ENCODE measurements around the gene PRDM1. TPM values are rescaled to one million over a fixed set of nuclear protein-coding genes. Genes with fewer than 3 reads are reported as not detected.

PRDM1 gene
- total RNA-seq, 2 donors from 2014 or later, result 1.8 to 1.9 TPM

DNA sequence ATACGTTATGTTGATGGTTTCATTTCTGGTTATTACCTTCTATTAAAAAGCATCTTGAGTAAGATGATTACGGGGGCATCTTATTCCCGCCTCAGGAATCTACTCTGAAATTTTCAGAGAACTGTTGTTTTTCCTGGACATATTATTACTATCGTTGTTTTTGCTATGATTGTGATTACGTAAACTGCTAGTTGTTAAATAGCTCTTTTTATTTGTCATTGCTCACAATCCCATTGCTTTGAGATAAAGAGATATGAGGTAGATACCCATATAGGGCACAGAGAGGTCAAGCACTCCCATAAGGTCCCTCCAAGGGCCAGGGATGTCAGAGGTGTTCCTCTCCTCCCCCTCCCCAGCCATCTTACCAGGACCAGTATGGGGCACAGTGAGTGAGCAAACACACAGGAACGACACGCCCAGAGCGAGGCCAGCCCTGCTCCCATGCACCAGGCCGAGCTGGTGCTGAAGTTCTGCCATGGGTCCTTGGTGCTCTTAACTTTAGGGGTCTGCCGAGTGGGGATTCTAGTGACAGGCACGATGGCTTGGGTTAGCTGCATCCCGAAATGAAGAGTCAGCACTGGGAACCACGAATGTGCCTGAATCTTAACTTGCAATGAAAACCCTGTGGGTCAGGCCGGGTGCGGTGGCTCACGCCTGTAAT is 49.9 kb downstream of the PRDM1 start:
- DNase-seq (ENCODE audit: low spot score), result no peak
- H3K4me1 ChIP-seq, result no peaks in the 10 kb centered on the region
- no peak overlapping the region for H3K27ac ChIP-seq
- no peak overlapping the region for H3K4me3 ChIP-seq
- no peaks in the 10 kb centered on the region for H3K9me3 ChIP-seq
- TF ChIP-seq, protein P1, sequence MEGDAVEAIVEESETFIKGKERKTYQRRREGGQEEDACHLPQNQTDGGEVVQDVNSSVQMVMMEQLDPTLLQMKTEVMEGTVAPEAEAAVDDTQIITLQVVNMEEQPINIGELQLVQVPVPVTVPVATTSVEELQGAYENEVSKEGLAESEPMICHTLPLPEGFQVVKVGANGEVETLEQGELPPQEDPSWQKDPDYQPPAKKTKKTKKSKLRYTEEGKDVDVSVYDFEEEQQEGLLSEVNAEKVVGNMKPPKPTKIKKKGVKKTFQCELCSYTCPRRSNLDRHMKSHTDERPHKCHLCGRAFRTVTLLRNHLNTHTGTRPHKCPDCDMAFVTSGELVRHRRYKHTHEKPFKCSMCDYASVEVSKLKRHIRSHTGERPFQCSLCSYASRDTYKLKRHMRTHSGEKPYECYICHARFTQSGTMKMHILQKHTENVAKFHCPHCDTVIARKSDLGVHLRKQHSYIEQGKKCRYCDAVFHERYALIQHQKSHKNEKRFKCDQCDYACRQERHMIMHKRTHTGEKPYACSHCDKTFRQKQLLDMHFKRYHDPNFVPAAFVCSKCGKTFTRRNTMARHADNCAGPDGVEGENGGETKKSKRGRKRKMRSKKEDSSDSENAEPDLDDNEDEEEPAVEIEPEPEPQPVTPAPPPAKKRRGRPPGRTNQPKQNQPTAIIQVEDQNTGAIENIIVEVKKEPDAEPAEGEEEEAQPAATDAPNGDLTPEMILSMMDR (IDR thresholded peaks at IDR 0.05), result no peak
- H3K36me3 ChIP-seq, result no peaks in the 10 kb centered on the region
- no peaks in the 10 kb centered on the region for H3K27me3 ChIP-seq

DNA sequence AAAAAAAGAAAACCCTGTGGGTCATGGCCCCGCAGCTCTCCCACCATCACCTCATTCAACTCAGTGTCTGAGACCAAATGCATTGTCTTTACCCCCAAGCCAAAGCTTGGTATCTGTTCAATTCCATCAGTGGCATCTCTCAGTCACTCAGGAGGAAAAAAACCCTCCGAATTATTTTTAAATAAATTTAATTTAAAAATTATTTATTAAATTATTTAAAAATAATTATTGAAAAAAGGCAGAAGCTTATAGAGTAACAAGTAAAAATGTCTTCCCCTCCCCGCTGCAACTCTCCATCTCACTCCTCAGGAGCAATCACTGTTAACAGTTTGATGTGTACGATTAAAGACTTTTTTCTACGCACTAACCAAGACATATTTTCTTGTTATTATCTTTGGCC is 50.7 kb downstream of the PRDM1 start:
- H3K27me3 ChIP-seq, result no peaks in the 10 kb centered on the region
- H3K36me3 ChIP-seq, result no peaks in the 10 kb centered on the region
- no peaks in the 10 kb centered on the region for H3K4me1 ChIP-seq
- TF ChIP-seq, protein P1 (IDR thresholded peaks at IDR 0.05), result no peak
- no peak for DNase-seq (ENCODE audit: low spot score)
- H3K9me3 ChIP-seq, result no peaks in the 10 kb centered on the region
- H3K27ac ChIP-seq, result no peak overlapping the region
- H3K4me3 ChIP-seq, result no peak overlapping the region

DNA sequence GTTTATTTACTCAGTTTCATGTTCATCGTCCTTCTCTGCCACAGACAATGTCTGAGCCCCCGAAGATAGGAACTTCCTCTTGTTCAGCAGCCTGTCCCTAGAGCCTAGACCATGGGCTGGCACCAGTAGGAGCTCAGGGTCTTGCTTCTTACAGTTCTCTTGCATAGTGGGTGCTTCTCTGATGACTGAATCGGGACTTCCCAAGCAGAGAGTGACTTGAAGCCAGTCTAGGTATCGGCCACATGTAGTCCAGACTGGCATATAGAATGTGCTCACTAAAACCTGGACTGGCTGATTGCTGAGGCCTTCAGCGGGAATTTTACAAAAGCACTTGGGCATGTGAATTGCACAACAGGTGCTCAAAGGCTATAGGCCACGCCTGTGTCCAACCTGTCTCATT is 52.0 kb downstream of the PRDM1 start:
- DNase-seq (ENCODE audit: low spot score), result no peak
- H3K4me3 ChIP-seq, result no peak overlapping the region
- TF ChIP-seq, protein P1 (IDR thresholded peaks at IDR 0.05), result no peak
- H3K36me3 ChIP-seq, result no peaks in the 10 kb centered on the region
- no peak overlapping the region for H3K27ac ChIP-seq
- H3K9me3 ChIP-seq, result no peaks in the 10 kb centered on the region
- H3K4me1 ChIP-seq, result no peaks in the 10 kb centered on the region
- no peaks in the 10 kb centered on the region for H3K27me3 ChIP-seq

DNA sequence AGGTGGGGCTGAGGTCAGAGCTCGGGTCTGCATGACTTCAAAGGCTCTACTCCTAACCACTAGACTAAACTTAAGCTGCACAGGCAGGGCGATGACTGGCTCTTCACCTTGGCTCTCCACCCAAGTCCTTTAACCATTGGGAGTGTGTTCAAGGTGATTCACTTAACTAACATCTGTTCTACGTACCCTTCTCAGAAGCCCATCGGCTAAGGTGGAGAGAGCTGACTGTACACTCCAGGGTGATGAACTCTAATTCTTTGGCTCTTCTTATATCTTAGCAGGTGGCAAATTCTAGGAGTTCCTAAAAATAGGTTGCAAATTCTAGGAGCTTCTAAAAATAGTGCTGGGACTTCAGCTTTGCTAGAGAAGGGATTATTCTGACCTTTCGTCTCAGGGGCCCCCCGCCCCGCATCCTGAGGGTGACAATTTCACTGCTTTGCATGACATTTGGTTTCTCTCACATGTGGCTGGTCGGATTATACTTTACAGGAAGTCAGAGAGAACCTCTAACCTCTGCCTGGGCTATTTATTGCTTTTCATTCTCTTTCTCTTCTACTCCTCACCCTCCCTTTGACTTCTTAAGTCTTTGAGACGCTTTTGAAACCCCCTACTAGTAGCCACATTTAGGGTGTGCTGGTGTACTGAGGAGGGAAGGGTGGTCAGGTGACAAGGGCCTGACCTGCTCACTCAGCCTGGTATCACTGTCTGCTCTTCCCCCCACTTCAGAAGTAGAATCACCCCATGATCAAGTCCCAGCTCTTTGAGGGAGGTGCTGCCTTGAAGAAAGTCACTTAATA is 55.5 kb downstream of the PRDM1 start:
- Histone ChIP-seq H3K36me3 (no peaks in the 10 kb centered on the region), H3K9me3 (no peaks in the 10 kb centered on the region), H3K27ac (no peak overlapping the region), H3K4me3 (no peak overlapping the region), H3K27me3 (no peaks in the 10 kb centered on the region), H3K4me1 (no peaks in the 10 kb centered on the region)
- no peak for DNase-seq (ENCODE audit: low spot score)
- TF ChIP-seq, protein P1 (IDR thresholded peaks at IDR 0.05), result no peak

DNA sequence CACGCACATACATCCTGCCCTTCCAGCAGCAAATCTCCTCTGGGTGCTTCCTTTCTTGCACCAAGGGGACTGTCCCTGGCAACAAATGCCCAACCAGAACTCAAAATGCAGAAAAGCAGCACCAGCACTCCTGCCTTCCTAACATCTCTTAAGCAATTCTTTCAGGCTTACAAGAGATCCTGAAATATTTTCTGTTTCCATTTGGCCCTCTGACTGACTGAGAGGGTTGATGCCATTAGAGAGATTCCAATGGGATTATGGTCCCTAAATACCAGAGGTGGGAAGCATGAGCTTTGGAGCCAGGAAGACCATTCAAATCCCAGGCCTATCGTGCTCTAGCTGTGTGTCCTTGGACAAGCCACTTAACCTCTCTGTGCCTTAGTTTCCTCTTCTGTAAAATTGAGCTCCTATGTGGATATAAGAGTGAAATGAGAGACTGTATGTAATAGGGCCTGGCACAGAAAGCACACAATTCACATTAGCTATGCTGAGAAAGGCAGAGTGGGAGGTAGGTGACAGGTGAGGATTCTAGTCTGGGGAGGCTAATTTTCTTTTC is 56.8 kb downstream of the PRDM1 start:
- H3K4me3 ChIP-seq, result no peak overlapping the region
- no peak for DNase-seq (ENCODE audit: low spot score)
- H3K27me3 ChIP-seq, result no peaks in the 10 kb centered on the region
- TF ChIP-seq, protein P1 (IDR thresholded peaks at IDR 0.05), result no peak
- H3K9me3 ChIP-seq, result no peaks in the 10 kb centered on the region
- no peak overlapping the region for H3K27ac ChIP-seq
- no peaks in the 10 kb centered on the region for H3K4me1 ChIP-seq
- no peaks in the 10 kb centered on the region for H3K36me3 ChIP-seq

All from right atrium auricular region (tissue), 2 donors.